ENCODE data around the gene IMPACT. TPM values are rescaled to one million over a fixed set of nuclear protein-coding genes. Genes with fewer than 3 reads are reported as not detected.
A peak's percentile ranks its signal among the peaks of the same experiment; 100 is the strongest.

The IMPACT gene
- total RNA-seq, 4 donors from 2014 or later, result 10.0 to 38.5 (median 20.1) TPM

GRCh38 chr18:24397694-24398368 is 28.6 kb upstream of the IMPACT start, which contains the start of gene OSBPL1A:
Gene OSBPL1A (minus strand): TSS chr18:24397824. CDS start chr18:24377533, 20,291 bp downstream.
- peak within 1 kb of the TSS; percentile 80 to 97 (median 92) for H3K27ac ChIP-seq
- WGBS, 2 donors, result 4 to 8% methylated on average over 9 of the region's 55 CpGs
- peak in 3 of 4 donors; percentile 16 to 77 (median 55) for TF ChIP-seq POLR2A (IDR thresholded peaks at IDR 0.05)
- TF ChIP-seq CTCF (IDR thresholded peaks at IDR 0.05), result no peak
- intact Hi-C loops (cut with DNase I), result no loop called here
- no peaks in the 10 kb centered on the region for H3K36me3 ChIP-seq
- peak; percentile 65 for DNase-seq
- no peaks in the 10 kb centered on the region for H3K9me3 ChIP-seq
- peak within 1 kb of the TSS; percentile 55 to 98 (median 78) for H3K4me3 ChIP-seq
- peaks cover 0 to 4% (median 0%) of the 10 kb centered on the region in 4 donors for H3K27me3 ChIP-seq
- H3K4me1 ChIP-seq, result peaks cover 11 to 53% (median 26%) of the 10 kb centered on the region in 3 donors

GRCh38 chr18:24398540-24398939 is 27.9 kb upstream of the IMPACT start:
- no peaks in the 10 kb centered on the region for H3K9me3 ChIP-seq
- intact Hi-C loops (cut with DNase I), result no loop called here
- H3K4me3 ChIP-seq, result peak overlapping the region in 3 of 4 donors; percentile 77 to 98 (median 79)
- no peaks in the 10 kb centered on the region for H3K36me3 ChIP-seq
- no peak for DNase-seq
- H3K4me1 ChIP-seq, result peaks cover 11 to 53% (median 26%) of the 10 kb centered on the region in 3 donors
- H3K27me3 ChIP-seq, result peaks cover 0 to 4% (median 0%) of the 10 kb centered on the region in 4 donors
- TF ChIP-seq CTCF (IDR thresholded peaks at IDR 0.05) (no peak), POLR2A (IDR thresholded peaks at IDR 0.05) (no peak)
- 41 to 53% methylated on average over 8 to 15 of the region's 15 CpGs for WGBS, 2 donors
- peak overlapping the region; percentile 80 to 97 (median 92) for H3K27ac ChIP-seq

GRCh38 chr18:24400587-24400986 is 25.9 kb upstream of the IMPACT start:
- WGBS, 2 donors, result 32 to 34% methylated on average over 2 of the region's 2 CpGs
- H3K27me3 ChIP-seq, result peaks cover 0 to 10% (median 0%) of the 10 kb centered on the region in 4 donors
- intact Hi-C loops (cut with DNase I), result no loop called here
- H3K4me1 ChIP-seq, result peaks cover 11 to 44% (median 21%) of the 10 kb centered on the region in 3 donors
- no peak for TF ChIP-seq CTCF (IDR thresholded peaks at IDR 0.05)
- no peak for DNase-seq
- no peak overlapping the region for H3K27ac ChIP-seq
- no peaks in the 10 kb centered on the region for H3K9me3 ChIP-seq
- no peaks in the 10 kb centered on the region for H3K36me3 ChIP-seq
- H3K4me3 ChIP-seq, result no peak overlapping the region

- no peaks in the 10 kb centered on the region for H3K36me3 ChIP-seq
- DNase-seq, result no peak
- peaks cover 0 to 19% (median 0%) of the 10 kb centered on the region in 4 donors for H3K27me3 ChIP-seq
- intact Hi-C loops (cut with DNase I), result no loop called here
- no peak overlapping the region for H3K4me3 ChIP-seq
- 76 to 82% methylated on average over 6 of the region's 6 CpGs for WGBS, 2 donors
- H3K27ac ChIP-seq, result no peak overlapping the region
- TF ChIP-seq POLR2A (IDR thresholded peaks at IDR 0.05), result no peak
- no peak for TF ChIP-seq CTCF (IDR thresholded peaks at IDR 0.05)
- peaks cover 3 to 28% (median 13%) of the 10 kb centered on the region in 3 donors for H3K4me1 ChIP-seq
- no peaks in the 10 kb centered on the region for H3K9me3 ChIP-seq
These were observed 24.2 kb upstream of the IMPACT start for GRCh38 chr18:24402209-24402785.

GRCh38 chr18:24403076-24403475 is 23.4 kb upstream of the IMPACT start:
- 68% methylated on average over 5 of the region's 5 CpGs; no CpG with 5 or more reads in 1 of the 2 donors for WGBS, 2 donors
- no peak overlapping the region for H3K4me3 ChIP-seq
- TF ChIP-seq CTCF (IDR thresholded peaks at IDR 0.05), result no peak
- TF ChIP-seq POLR2A (IDR thresholded peaks at IDR 0.05), result no peak
- intact Hi-C loops (cut with DNase I), result no loop called here
- H3K27me3 ChIP-seq, result peaks cover 0 to 21% (median 0%) of the 10 kb centered on the region in 4 donors
- no peaks in the 10 kb centered on the region for H3K9me3 ChIP-seq
- peaks cover 3 to 21% (median 11%) of the 10 kb centered on the region in 3 donors for H3K4me1 ChIP-seq
- DNase-seq, result no peak
- no peaks in the 10 kb centered on the region for H3K36me3 ChIP-seq
- no peak overlapping the region for H3K27ac ChIP-seq

All from esophagus squamous epithelium (tissue), 5 donors.